Measurements from ENCODE around the gene FSCN2. TPM values are rescaled to one million over a fixed set of nuclear protein-coding genes. Genes with fewer than 3 reads are reported as not detected.

FSCN2 gene
- total RNA-seq, 1 experiment from 2014 or later: 0.31 TPM

- TF ChIP-seq STAT6 (CRISPR knock-in tag; conservative IDR thresholded peaks at IDR 0.05; ENCODE audit: low read depth): no peak
- no peak for TF ChIP-seq AR (CRISPR knock-in tag; IDR thresholded peaks at IDR 0.05)
- TF ChIP-seq NFATC4 (CRISPR knock-in tag; IDR thresholded peaks at IDR 0.05): no peak
- no peak for TF ChIP-seq ATF2 (CRISPR knock-in tag; IDR thresholded peaks at IDR 0.05; ENCODE audit: borderline replicate concordance, low read depth)
- no peak for TF ChIP-seq SOX15 (CRISPR knock-in tag; IDR thresholded peaks at IDR 0.05)
- TF ChIP-seq EMX1 (CRISPR knock-in tag; IDR thresholded peaks at IDR 0.05): no peak
- TF ChIP-seq ZNF423 (CRISPR knock-in tag; IDR thresholded peaks at IDR 0.05): no peak
- no peak for TF ChIP-seq ELF4 (CRISPR knock-in tag; IDR thresholded peaks at IDR 0.05; ENCODE audit: low read depth)
- no peak for TF ChIP-seq ZNF396 (CRISPR knock-in tag; IDR thresholded peaks at IDR 0.05; ENCODE audit: borderline replicate concordance)
- no peak for TF ChIP-seq ZNF121 (CRISPR knock-in tag; IDR thresholded peaks at IDR 0.05)
- TF ChIP-seq ZNF232 (CRISPR knock-in tag; IDR thresholded peaks at IDR 0.05): no peak
- TF ChIP-seq, protein P1, sequence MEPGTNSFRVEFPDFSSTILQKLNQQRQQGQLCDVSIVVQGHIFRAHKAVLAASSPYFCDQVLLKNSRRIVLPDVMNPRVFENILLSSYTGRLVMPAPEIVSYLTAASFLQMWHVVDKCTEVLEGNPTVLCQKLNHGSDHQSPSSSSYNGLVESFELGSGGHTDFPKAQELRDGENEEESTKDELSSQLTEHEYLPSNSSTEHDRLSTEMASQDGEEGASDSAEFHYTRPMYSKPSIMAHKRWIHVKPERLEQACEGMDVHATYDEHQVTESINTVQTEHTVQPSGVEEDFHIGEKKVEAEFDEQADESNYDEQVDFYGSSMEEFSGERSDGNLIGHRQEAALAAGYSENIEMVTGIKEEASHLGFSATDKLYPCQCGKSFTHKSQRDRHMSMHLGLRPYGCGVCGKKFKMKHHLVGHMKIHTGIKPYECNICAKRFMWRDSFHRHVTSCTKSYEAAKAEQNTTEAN (CRISPR knock-in tag; IDR thresholded peaks at IDR 0.05): no peak
- no peak for TF ChIP-seq ZNF263 (CRISPR knock-in tag; IDR thresholded peaks at IDR 0.05; ENCODE audit: low read depth)
- TF ChIP-seq NFE2L1 (CRISPR knock-in tag; IDR thresholded peaks at IDR 0.05): no peak
- no peak for ATAC-seq
- Mint-ChIP-seq H3K36me3 (no peaks in the 10 kb centered on the region), H3K4me3 (no peak overlapping the region), H3K9me3 (no peaks in the 10 kb centered on the region), H3K27me3 (ENCODE audit: low read depth) (peaks cover 53% of the 10 kb centered on the region), H3K27ac (no peak overlapping the region), H3K4me1 (peaks cover 4% of the 10 kb centered on the region; the same call in 1 of the 2 replicates)
- DNase-seq (ENCODE audit: low spot score): no peak
- ChIA-PET POLR2A (interaction anchor here (0.6 to 0.9 kb wide), 2 partner anchors 34 to 961 kb away, joined by 3 read pairs; no protein-coding TSS in a partner anchor), CTCF (interaction anchor here (2.0 to 2.7 kb wide), 2 partner anchors 39 to 44 kb away, joined by 6 to 8 read pairs; no protein-coding TSS in a partner anchor)
Measured at GRCh38 chr17:81479175-81480071, 48.8 kb upstream of the FSCN2 start.
